Progenitor cell of endocrine pancreas (in vitro differentiated cells): Measurements from ENCODE around the gene SLC36A4. TPM values are rescaled to one million over a fixed set of nuclear protein-coding genes. Genes with fewer than 3 reads are reported as not detected.

Experiments used
- DNase-seq: peaks from one replicate; pipeline ENCODE4 v3.0.0; 2021; ENCODE audit warnings: low spot score; ENCODE audit not compliant: unreplicated experiment
- H3K27ac Mint-ChIP-seq: 2 replicates; pipeline ENCODE4 v1.8.0; 2021; ENCODE audit warnings: mild to moderate bottlenecking, moderate library complexity, mixed read lengths
- H3K27me3 Mint-ChIP-seq: 2 replicates; pipeline ENCODE4 v1.8.0; 2021; ENCODE audit warnings: mixed read lengths
- H3K36me3 Mint-ChIP-seq: 2 replicates; pipeline ENCODE4 v1.8.0; 2022; ENCODE audit warnings: mixed read lengths; ENCODE audit not compliant: insufficient read depth
- H3K4me1 Mint-ChIP-seq: 2 replicates; pipeline ENCODE4 v1.8.0; 2021; ENCODE audit warnings: low read depth, mixed read lengths
- H3K4me3 Mint-ChIP-seq: 2 replicates; pipeline ENCODE4 v1.8.0; 2021; ENCODE audit warnings: low read depth, mild to moderate bottlenecking, moderate library complexity, mixed read lengths
- H3K9me3 Mint-ChIP-seq: 2 replicates; pipeline ENCODE4 v1.8.0; 2021; ENCODE audit warnings: low read depth, mixed read lengths
- total RNA-seq: library from RNA; stranded (reverse); gene quantifications from 2 replicates; pipeline ENCODE4 v1.2.1, GENCODE V29; 2021
- TF ChIP-seq, protein P1 (sequence below): fragments of 200-600 bp; sonication (generic); IDR thresholded peaks from one replicate; pipeline ENCODE4 v1.5.0; 2021; ENCODE audit warnings: antibody characterized with exemption, mild to moderate bottlenecking; ENCODE audit not compliant: unreplicated experiment

Gene SLC36A4
- total RNA-seq, 1 donor from 2014 or later, result 36.4 TPM

DNA sequence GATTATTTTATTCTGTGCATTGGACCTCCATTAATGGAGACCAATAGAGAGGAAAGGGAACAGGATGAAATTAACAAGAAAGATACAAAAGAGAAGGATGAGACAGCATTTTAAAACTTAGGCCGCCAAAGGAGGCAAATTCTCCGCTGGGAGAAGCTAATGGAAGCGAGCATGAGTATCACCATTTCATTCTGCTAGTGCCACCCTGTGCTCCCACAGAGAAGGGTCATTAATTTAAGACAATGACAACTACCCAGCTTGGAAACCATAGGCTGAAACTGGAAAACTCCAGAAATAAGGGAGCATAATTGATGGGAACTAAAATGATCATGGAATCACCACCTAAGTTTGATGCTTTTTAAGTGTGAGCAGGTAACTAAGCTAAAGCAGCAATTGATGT is 69.2 kb downstream of the SLC36A4 start:
- Mint-ChIP-seq H3K9me3 (peaks cover 5% of the 10 kb centered on the region), H3K36me3 (no peaks in the 10 kb centered on the region), H3K4me3 (no peak overlapping the region), H3K27me3 (no peaks in the 10 kb centered on the region), H3K4me1 (peaks cover 4% of the 10 kb centered on the region), H3K27ac (no peak overlapping the region)
- no peak for DNase-seq
- TF ChIP-seq, protein P1, sequence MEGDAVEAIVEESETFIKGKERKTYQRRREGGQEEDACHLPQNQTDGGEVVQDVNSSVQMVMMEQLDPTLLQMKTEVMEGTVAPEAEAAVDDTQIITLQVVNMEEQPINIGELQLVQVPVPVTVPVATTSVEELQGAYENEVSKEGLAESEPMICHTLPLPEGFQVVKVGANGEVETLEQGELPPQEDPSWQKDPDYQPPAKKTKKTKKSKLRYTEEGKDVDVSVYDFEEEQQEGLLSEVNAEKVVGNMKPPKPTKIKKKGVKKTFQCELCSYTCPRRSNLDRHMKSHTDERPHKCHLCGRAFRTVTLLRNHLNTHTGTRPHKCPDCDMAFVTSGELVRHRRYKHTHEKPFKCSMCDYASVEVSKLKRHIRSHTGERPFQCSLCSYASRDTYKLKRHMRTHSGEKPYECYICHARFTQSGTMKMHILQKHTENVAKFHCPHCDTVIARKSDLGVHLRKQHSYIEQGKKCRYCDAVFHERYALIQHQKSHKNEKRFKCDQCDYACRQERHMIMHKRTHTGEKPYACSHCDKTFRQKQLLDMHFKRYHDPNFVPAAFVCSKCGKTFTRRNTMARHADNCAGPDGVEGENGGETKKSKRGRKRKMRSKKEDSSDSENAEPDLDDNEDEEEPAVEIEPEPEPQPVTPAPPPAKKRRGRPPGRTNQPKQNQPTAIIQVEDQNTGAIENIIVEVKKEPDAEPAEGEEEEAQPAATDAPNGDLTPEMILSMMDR, result no peak

GRCh38 chr11:93123351-93123898 is 74.4 kb downstream of the SLC36A4 start:
- TF ChIP-seq, protein P1, result no peak
- Mint-ChIP-seq H3K36me3 (no peaks in the 10 kb centered on the region), H3K4me3 (no peak overlapping the region), H3K9me3 (peaks cover 5% of the 10 kb centered on the region), H3K27ac (no peak overlapping the region), H3K4me1 (no peaks in the 10 kb centered on the region), H3K27me3 (no peaks in the 10 kb centered on the region)
- DNase-seq, result no peak

- no peaks in the 10 kb centered on the region for H3K27me3 Mint-ChIP-seq
- H3K4me3 Mint-ChIP-seq, result no peak overlapping the region
- DNase-seq, result no peak
- peaks cover under 1% of the 10 kb centered on the region for H3K4me1 Mint-ChIP-seq
- peaks cover 5% of the 10 kb centered on the region for H3K9me3 Mint-ChIP-seq
- no peak overlapping the region for H3K27ac Mint-ChIP-seq
- no peaks in the 10 kb centered on the region for H3K36me3 Mint-ChIP-seq
- TF ChIP-seq, protein P1, result no peak
These were observed 75.1 kb downstream of the SLC36A4 start for GRCh38 chr11:93122535-93123235.

GRCh38 chr11:93118276-93118675 is 79.5 kb downstream of the SLC36A4 start:
- no peak overlapping the region for H3K4me3 Mint-ChIP-seq
- no peaks in the 10 kb centered on the region for H3K36me3 Mint-ChIP-seq
- H3K4me1 Mint-ChIP-seq, result peaks cover 11% of the 10 kb centered on the region
- H3K27me3 Mint-ChIP-seq, result no peaks in the 10 kb centered on the region
- TF ChIP-seq, protein P1, result no peak
- H3K9me3 Mint-ChIP-seq, result no peaks in the 10 kb centered on the region
- DNase-seq, result no peak
- H3K27ac Mint-ChIP-seq, result no peak overlapping the region

DNA sequence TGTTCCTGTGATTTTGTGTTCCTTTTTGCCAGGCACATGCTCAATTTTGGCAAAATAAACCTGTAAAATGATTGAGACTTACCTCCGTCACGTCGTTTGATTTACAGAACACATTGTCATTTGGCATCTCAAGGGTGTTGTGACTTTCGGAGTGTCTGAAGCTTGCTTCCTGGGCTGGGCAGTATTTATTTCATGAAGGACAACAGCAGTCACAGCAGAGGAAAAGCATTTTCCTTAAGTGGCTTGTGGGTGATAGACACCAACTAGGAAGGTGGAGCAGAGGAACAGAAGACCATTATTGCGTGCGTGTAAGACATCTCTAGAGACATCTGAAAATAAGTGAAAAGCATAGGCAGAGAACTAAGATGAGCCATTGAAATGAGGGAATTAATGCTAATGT is 80.2 kb downstream of the SLC36A4 start:
- TF ChIP-seq, protein P1, result no peak
- Mint-ChIP-seq H3K4me3 (no peak overlapping the region), H3K9me3 (no peaks in the 10 kb centered on the region), H3K4me1 (peaks cover 11% of the 10 kb centered on the region), H3K27me3 (no peaks in the 10 kb centered on the region), H3K36me3 (no peaks in the 10 kb centered on the region), H3K27ac (peak overlapping the region; percentile 15)
- DNase-seq, result no peak
